SK-N-SH treated with all-trans-retinoic acid at 6 μM for 48 hours (cell line): ENCODE data around the gene HOXC13.

Experiments used
- ATAC-seq: fragments of 200-7000 bp; cut with Tn5 transposase; 3 replicates; pipeline ENCODE4 v1.9.1; 2020; ENCODE audit warnings: mild to moderate bottlenecking, moderate library complexity
- ARNTL ChIP-seq: fragments of 450-650 bp; formaldehyde crosslinking; IDR thresholded peaks from 2 replicates; pipeline ENCODE4 v1.5.0; 2020; ENCODE audit warnings: low read depth, mild to moderate bottlenecking, moderate library complexity, borderline replicate concordance
- BACH2 ChIP-seq: fragments of 250-450 bp; sonication (Bioruptor Pico); IDR thresholded peaks from 2 replicates; pipeline ENCODE4 v1.9.0; 2021; ENCODE audit warnings: mild to moderate bottlenecking, borderline replicate concordance
- CREB5 ChIP-seq: fragments of 250-450 bp; sonication (Bioruptor Pico); IDR thresholded peaks from 2 replicates; pipeline ENCODE4 v1.5.1; 2020; ENCODE audit warnings: low read depth, mild to moderate bottlenecking, moderate library complexity
- CSDC2 ChIP-seq: fragments of 250-450 bp; sonication (Bioruptor Pico); IDR thresholded peaks from 2 replicates; pipeline ENCODE4 v1.5.0; 2020; ENCODE audit warnings: mild to moderate bottlenecking, moderate library complexity
- ESRRG ChIP-seq: fragments of 250-450 bp; sonication (Bioruptor Pico); IDR thresholded peaks from 2 replicates; pipeline ENCODE4 v1.6.1; 2021; ENCODE audit warnings: mild to moderate bottlenecking
- ISL1 ChIP-seq: fragments of 250-450 bp; sonication (Bioruptor Pico); IDR thresholded peaks from 2 replicates; pipeline ENCODE4 v2.1.2; 2022; ENCODE audit warnings: mild to moderate bottlenecking, moderate library complexity
- OSR1 ChIP-seq: fragments of 250-450 bp; sonication (Bioruptor Pico); IDR thresholded peaks from 2 replicates; pipeline ENCODE4 v1.8.0; 2022; ENCODE audit warnings: moderate library complexity, mild to moderate bottlenecking, inconsistent platforms
- POU6F1 ChIP-seq: fragments of 250-450 bp; sonication (Bioruptor Pico); IDR thresholded peaks from 2 replicates; pipeline ENCODE4 v1.8.0; 2021; ENCODE audit warnings: low read depth, mild to moderate bottlenecking, moderate library complexity, borderline replicate concordance
- PPARA ChIP-seq: fragments of 250-450 bp; sonication (Bioruptor Pico); IDR thresholded peaks from 2 replicates; pipeline ENCODE4 v1.5.0; 2020; ENCODE audit warnings: mild to moderate bottlenecking, borderline replicate concordance
- TCF4 ChIP-seq: fragments of 250-450 bp; sonication (Bioruptor Pico); IDR thresholded peaks from 2 replicates; pipeline ENCODE4 v1.8.0; 2021; ENCODE audit warnings: mild to moderate bottlenecking, moderate library complexity, borderline replicate concordance
- TOX ChIP-seq: fragments of 250-450 bp; sonication (Bioruptor Pico); IDR thresholded peaks from 2 replicates; pipeline ENCODE4 v1.8.0; 2021; ENCODE audit warnings: mild to moderate bottlenecking, moderate library complexity, borderline replicate concordance
- ZC3H10 ChIP-seq: fragments of 250-450 bp; sonication (Bioruptor Pico); IDR thresholded peaks from 2 replicates; pipeline ENCODE4 v1.5.1; 2021; ENCODE audit warnings: mild to moderate bottlenecking, moderate library complexity
- ZFP3 ChIP-seq: fragments of 250-450 bp; sonication (Bioruptor Pico); IDR thresholded peaks from 2 replicates; pipeline ENCODE4 v1.5.0; 2020; ENCODE audit warnings: mild to moderate bottlenecking, moderate library complexity
- ZNF565 ChIP-seq: fragments of 450-650 bp; formaldehyde crosslinking; conservative IDR thresholded peaks from 2 replicates; pipeline ENCODE4 v1.5.0; 2020; ENCODE audit warnings: low read depth, mild to moderate bottlenecking, moderate library complexity
- ZNF70 ChIP-seq: fragments of 450-650 bp; formaldehyde crosslinking; IDR thresholded peaks from 2 replicates; pipeline ENCODE4 v1.5.0; 2020; ENCODE audit warnings: mild to moderate bottlenecking, moderate library complexity
- ZNF8 ChIP-seq: fragments of 450-650 bp; formaldehyde crosslinking; IDR thresholded peaks from 2 replicates; pipeline ENCODE4 v1.5.0; 2020; ENCODE audit warnings: mild to moderate bottlenecking, moderate library complexity
- TF ChIP-seq, protein P1 (sequence below): fragments of 250-450 bp; sonication (Bioruptor Pico); IDR thresholded peaks from 2 replicates; pipeline ENCODE4 v1.5.0; 2020; ENCODE audit warnings: mild to moderate bottlenecking, moderate library complexity
- TF ChIP-seq, protein P2 (sequence below): fragments of 250-450 bp; sonication (Bioruptor Pico); IDR thresholded peaks from 2 replicates; pipeline ENCODE4 v1.8.0; 2020; ENCODE audit warnings: mild to moderate bottlenecking, moderate library complexity, borderline replicate concordance
- TF ChIP-seq, protein P3 (sequence below): fragments of 250-450 bp; sonication (Bioruptor Pico); IDR thresholded peaks from 2 replicates; pipeline ENCODE4 v1.5.1; 2021; ENCODE audit warnings: mild to moderate bottlenecking, moderate library complexity

The HOXC13 gene

DNA sequence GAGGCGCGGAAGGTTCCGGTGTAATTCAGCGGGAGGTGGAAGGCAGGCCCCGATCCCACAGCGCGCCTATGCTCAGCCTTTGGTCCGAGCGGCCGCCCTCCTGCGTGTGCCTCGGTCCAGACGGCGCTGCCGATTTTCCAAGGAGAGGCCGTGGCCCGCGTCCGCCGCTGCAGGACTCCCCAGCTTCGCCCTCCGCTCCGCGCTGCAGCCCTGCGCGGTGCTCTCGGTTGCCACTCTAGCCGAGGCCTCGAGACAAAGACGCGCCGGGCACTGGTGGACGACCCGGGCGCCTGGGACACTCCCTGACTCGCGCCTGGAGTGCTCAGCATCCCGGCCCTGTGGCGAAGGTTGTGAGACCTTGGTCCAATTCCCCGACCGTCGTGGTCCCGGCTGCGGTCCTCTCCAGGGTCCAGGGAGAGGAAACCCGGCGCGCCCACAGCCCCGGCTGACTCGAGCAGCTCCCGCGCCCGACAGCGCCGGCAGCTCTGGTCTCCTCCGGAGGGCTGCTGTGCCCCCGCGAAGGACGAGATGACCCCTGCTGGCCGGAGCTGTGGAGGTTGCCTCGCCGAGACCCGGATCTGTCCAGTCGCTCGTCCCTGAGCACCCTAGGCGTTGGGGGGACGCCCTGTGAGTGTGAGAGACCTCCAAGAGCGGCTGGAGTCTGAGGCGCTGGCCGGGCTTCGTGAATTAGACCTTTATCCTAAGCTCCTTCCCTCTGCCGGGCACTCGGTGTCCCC lies 22.6 kb downstream of the HOXC13 start (continued):
- TF ChIP-seq POU6F1 (CRISPR knock-in tag) (no peak), ISL1 (CRISPR knock-in tag) (no peak), BACH2 (CRISPR knock-in tag) (no peak), ARNTL (CRISPR knock-in tag) (no peak), OSR1 (no peak), TCF4 (no peak), ESRRG (CRISPR knock-in tag) (no peak)

- TF ChIP-seq POU6F1 (CRISPR knock-in tag) (no peak), CREB5 (no peak), PPARA (no peak), ZC3H10 (no peak), TOX (CRISPR knock-in tag) (no peak), ARNTL (CRISPR knock-in tag) (no peak), ZNF8 (CRISPR knock-in tag) (no peak), ISL1 (CRISPR knock-in tag) (no peak), BACH2 (CRISPR knock-in tag) (no peak), ZFP3 (CRISPR knock-in tag) (no peak), ZNF565 (CRISPR knock-in tag) (no peak), ESRRG (CRISPR knock-in tag) (no peak), ZNF70 (no peak), CSDC2 (CRISPR knock-in tag) (no peak)
- TF ChIP-seq, protein P1, sequence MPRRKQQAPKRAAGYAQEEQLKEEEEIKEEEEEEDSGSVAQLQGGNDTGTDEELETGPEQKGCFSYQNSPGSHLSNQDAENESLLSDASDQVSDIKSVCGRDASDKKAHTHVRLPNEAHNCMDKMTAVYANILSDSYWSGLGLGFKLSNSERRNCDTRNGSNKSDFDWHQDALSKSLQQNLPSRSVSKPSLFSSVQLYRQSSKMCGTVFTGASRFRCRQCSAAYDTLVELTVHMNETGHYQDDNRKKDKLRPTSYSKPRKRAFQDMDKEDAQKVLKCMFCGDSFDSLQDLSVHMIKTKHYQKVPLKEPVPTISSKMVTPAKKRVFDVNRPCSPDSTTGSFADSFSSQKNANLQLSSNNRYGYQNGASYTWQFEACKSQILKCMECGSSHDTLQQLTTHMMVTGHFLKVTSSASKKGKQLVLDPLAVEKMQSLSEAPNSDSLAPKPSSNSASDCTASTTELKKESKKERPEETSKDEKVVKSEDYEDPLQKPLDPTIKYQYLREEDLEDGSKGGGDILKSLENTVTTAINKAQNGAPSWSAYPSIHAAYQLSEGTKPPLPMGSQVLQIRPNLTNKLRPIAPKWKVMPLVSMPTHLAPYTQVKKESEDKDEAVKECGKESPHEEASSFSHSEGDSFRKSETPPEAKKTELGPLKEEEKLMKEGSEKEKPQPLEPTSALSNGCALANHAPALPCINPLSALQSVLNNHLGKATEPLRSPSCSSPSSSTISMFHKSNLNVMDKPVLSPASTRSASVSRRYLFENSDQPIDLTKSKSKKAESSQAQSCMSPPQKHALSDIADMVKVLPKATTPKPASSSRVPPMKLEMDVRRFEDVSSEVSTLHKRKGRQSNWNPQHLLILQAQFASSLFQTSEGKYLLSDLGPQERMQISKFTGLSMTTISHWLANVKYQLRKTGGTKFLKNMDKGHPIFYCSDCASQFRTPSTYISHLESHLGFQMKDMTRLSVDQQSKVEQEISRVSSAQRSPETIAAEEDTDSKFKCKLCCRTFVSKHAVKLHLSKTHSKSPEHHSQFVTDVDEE (CRISPR knock-in tag), result no peak
- TF ChIP-seq, protein P2, sequence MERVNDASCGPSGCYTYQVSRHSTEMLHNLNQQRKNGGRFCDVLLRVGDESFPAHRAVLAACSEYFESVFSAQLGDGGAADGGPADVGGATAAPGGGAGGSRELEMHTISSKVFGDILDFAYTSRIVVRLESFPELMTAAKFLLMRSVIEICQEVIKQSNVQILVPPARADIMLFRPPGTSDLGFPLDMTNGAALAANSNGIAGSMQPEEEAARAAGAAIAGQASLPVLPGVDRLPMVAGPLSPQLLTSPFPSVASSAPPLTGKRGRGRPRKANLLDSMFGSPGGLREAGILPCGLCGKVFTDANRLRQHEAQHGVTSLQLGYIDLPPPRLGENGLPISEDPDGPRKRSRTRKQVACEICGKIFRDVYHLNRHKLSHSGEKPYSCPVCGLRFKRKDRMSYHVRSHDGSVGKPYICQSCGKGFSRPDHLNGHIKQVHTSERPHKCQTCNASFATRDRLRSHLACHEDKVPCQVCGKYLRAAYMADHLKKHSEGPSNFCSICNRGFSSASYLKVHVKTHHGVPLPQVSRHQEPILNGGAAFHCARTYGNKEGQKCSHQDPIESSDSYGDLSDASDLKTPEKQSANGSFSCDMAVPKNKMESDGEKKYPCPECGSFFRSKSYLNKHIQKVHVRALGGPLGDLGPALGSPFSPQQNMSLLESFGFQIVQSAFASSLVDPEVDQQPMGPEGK (CRISPR knock-in tag), result no peak
- TF ChIP-seq, protein P3, sequence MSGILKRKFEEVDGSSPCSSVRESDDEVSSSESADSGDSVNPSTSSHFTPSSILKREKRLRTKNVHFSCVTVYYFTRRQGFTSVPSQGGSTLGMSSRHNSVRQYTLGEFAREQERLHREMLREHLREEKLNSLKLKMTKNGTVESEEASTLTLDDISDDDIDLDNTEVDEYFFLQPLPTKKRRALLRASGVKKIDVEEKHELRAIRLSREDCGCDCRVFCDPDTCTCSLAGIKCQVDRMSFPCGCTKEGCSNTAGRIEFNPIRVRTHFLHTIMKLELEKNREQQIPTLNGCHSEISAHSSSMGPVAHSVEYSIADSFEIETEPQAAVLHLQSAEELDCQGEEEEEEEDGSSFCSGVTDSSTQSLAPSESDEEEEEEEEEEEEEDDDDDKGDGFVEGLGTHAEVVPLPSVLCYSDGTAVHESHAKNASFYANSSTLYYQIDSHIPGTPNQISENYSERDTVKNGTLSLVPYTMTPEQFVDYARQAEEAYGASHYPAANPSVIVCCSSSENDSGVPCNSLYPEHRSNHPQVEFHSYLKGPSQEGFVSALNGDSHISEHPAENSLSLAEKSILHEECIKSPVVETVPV (CRISPR knock-in tag), result no peak
- TF ChIP-seq, all 23 proteins: peak for 0
- no peak for ATAC-seq
These were observed 24.4 kb downstream of the HOXC13 start for GRCh38 chr12:53963005-53963404.
